ENCODE measurements around the gene PDE6A.

GRCh38 chr5:149845601-149846000, 99.0 kb downstream of the PDE6A start:
- TF ChIP-seq CTCF (IDR thresholded peaks at IDR 0.05; ENCODE audit: insufficient read depth, low read length) (no peak), POLR2AphosphoS5 (IDR thresholded peaks at IDR 0.05; ENCODE audit: low read depth) (no peak)

All from HL-60 (cell line).